Hematopoietic multipotent progenitor cell (in vitro differentiated cells): ENCODE measurements around the gene HABP4. TPM values are rescaled to one million over a fixed set of nuclear protein-coding genes. Genes with fewer than 3 reads are reported as not detected.

Experiments used
- DNase-seq, 3 donors: peaks; one replicate each; pipeline ENCODE4 v3.0.0-alpha.2; 2011 to 2015; ENCODE audit warnings: low read depth in 2 of 3, low spot score in 2 of 3
- total RNA-seq: library from RNA; depleted of rRNA; stranded (reverse); fragments of >200 nt; gene quantifications from one replicate; pipeline ENCODE4 v1.2.3, GENCODE V29; 2012

Gene HABP4
- total RNA-seq, 1 donor, result 1.3 TPM

GRCh38 chr9:96467784-96468183, 17.8 kb downstream of the HABP4 start:
- DNase-seq, result no peak

- no peak for DNase-seq
These were observed 26.0 kb downstream of the HABP4 start for GRCh38 chr9:96476013-96476412.

GRCh38 chr9:96476591-96476990, 26.6 kb downstream of the HABP4 start:
- no peak for DNase-seq

- DNase-seq, result no peak
These were observed 28.9 kb downstream of the HABP4 start for GRCh38 chr9:96478829-96479371.

- no peak for DNase-seq
These were observed 30.8 kb downstream of the HABP4 start for GRCh38 chr9:96480736-96481135.

- DNase-seq, result no peak
These were observed 32.5 kb downstream of the HABP4 start for GRCh38 chr9:96482476-96482875.

GRCh38 chr9:96483197-96483596, 33.2 kb downstream of the HABP4 start:
- no peak for DNase-seq

- DNase-seq, result no peak
These were observed 33.9 kb downstream of the HABP4 start for GRCh38 chr9:96483733-96484390.

GRCh38 chr9:96484521-96484931, 34.6 kb downstream of the HABP4 start:
- no peak for DNase-seq

GRCh38 chr9:96485280-96485679, 35.3 kb downstream of the HABP4 start:
- no peak for DNase-seq

- DNase-seq, result no peak
These were observed 36.5 kb downstream of the HABP4 start for GRCh38 chr9:96486386-96487028.

GRCh38 chr9:96487029-96487396, 37.0 kb downstream of the HABP4 start:
- DNase-seq, result no peak

- DNase-seq, result no peak
These were observed 38.0 kb downstream of the HABP4 start for GRCh38 chr9:96487949-96488348.

- DNase-seq, result no peak
These were observed 39.6 kb downstream of the HABP4 start for GRCh38 chr9:96489482-96489979.

GRCh38 chr9:96490534-96491078, 40.6 kb downstream of the HABP4 start:
- no peak for DNase-seq

GRCh38 chr9:96491079-96491879, 41.3 kb downstream of the HABP4 start:
- no peak for DNase-seq

GRCh38 chr9:96491880-96492525, 42.0 kb downstream of the HABP4 start:
- no peak for DNase-seq

- no peak for DNase-seq
These were observed 43.1 kb downstream of the HABP4 start for GRCh38 chr9:96492993-96493531.

GRCh38 chr9:96493757-96494156, 43.8 kb downstream of the HABP4 start:
- DNase-seq, result no peak

GRCh38 chr9:96494215-96494800, 44.3 kb downstream of the HABP4 start:
- DNase-seq, result no peak
